HG02642 (cell line): ENCODE results near the gene OR1J2.

Experiments
- ATAC-seq: cut with Tn5 transposase; IDR thresholded peaks from one replicate; pipeline ENCODE4 v1.9.1; 2021; ENCODE audit warnings: mild to moderate bottlenecking; ENCODE audit not compliant: unreplicated experiment, poor library complexity

Gene OR1J2

GRCh38 chr9:122538757-122539156 lies 28.2 kb downstream of the OR1J2 start:
- no peak for ATAC-seq

GRCh38 chr9:122546196-122546595 lies 35.6 kb downstream of the OR1J2 start:
- no peak for ATAC-seq

GRCh38 chr9:122551371-122551770 lies 40.8 kb downstream of the OR1J2 start:
- no peak for ATAC-seq

- no peak for ATAC-seq
Observed at GRCh38 chr9:122552812-122553211, 42.2 kb downstream of the OR1J2 start, which contains the start of gene OR1N2. TSS of gene OR1N2 (plus strand) at chr9:122553112. CDS start at chr9:122553212, 100 bp downstream.
